ENCODE data around the gene HEBP1.

The HEBP1 gene

GRCh38 chr12:13002301-13003097 lies 2.4 kb upstream of the HEBP1 start:
- no peaks in the 10 kb centered on the region for H3K36me3 ChIP-seq (ENCODE audit: control insufficient read depth in 1 of 2, insufficient read depth in 2 of 2, low read length in 2 of 2)
- peaks cover 26 to 29% of the 10 kb centered on the region in 2 donors for H3K4me1 ChIP-seq (ENCODE audit: control insufficient read depth in 1 of 2, insufficient read depth in 2 of 2, low read length in 2 of 2)
- H3K4me3 ChIP-seq (ENCODE audit: low read depth in 1 of 2, low read length in 2 of 2), result no peak overlapping the region
- H3K27ac ChIP-seq (ENCODE audit: low read depth, low read length), result no peak overlapping the region
- H3K27me3 ChIP-seq (ENCODE audit: control insufficient read depth in 1 of 2, insufficient read depth in 2 of 2, low read length in 2 of 2), result no peaks in the 10 kb centered on the region
- no peak overlapping the region for H3K9ac ChIP-seq (ENCODE audit: low read depth in 1 of 2, low read length in 2 of 2)
- no peaks in the 10 kb centered on the region for H3K9me3 ChIP-seq (ENCODE audit: control insufficient read depth in 1 of 2, low read length in 2 of 2)

- peak overlapping the region; percentile 15 for H3K27ac ChIP-seq (ENCODE audit: low read depth, low read length)
- peak overlapping the region; percentile 25 to 35 for H3K9ac ChIP-seq (ENCODE audit: low read depth in 1 of 2, low read length in 2 of 2)
- no peaks in the 10 kb centered on the region for H3K9me3 ChIP-seq (ENCODE audit: control insufficient read depth in 1 of 2, low read length in 2 of 2)
- H3K36me3 ChIP-seq (ENCODE audit: control insufficient read depth in 1 of 2, insufficient read depth in 2 of 2, low read length in 2 of 2), result no peaks in the 10 kb centered on the region
- peak overlapping the region; percentile 67 to 74 for H3K4me3 ChIP-seq (ENCODE audit: low read depth in 1 of 2, low read length in 2 of 2)
- H3K4me1 ChIP-seq (ENCODE audit: control insufficient read depth in 1 of 2, insufficient read depth in 2 of 2, low read length in 2 of 2), result peaks cover 34 to 36% of the 10 kb centered on the region in 2 donors
- H3K27me3 ChIP-seq (ENCODE audit: control insufficient read depth in 1 of 2, insufficient read depth in 2 of 2, low read length in 2 of 2), result no peaks in the 10 kb centered on the region
Measured at GRCh38 chr12:13001775-13002040, 1.6 kb upstream of the HEBP1 start.

- Histone ChIP-seq H3K9me3 (ENCODE audit: control insufficient read depth in 1 of 2, low read length in 2 of 2) (no peaks in the 10 kb centered on the region), H3K9ac (ENCODE audit: low read depth in 1 of 2, low read length in 2 of 2) (peak overlapping the region; percentile 69 to 80), H3K27ac (ENCODE audit: low read depth, low read length) (peak overlapping the region; percentile 78), H3K36me3 (ENCODE audit: control insufficient read depth in 1 of 2, insufficient read depth in 2 of 2, low read length in 2 of 2) (no peaks in the 10 kb centered on the region), H3K4me3 (ENCODE audit: low read depth in 1 of 2, low read length in 2 of 2) (peak overlapping the region; percentile 67 to 74), H3K4me1 (ENCODE audit: control insufficient read depth in 1 of 2, insufficient read depth in 2 of 2, low read length in 2 of 2) (peaks cover 39 to 41% of the 10 kb centered on the region in 2 donors), H3K27me3 (ENCODE audit: control insufficient read depth in 1 of 2, insufficient read depth in 2 of 2, low read length in 2 of 2) (no peaks in the 10 kb centered on the region)
Measured at GRCh38 chr12:13000925-13001774, 1.1 kb upstream of the HEBP1 start.

GRCh38 chr12:13000616-13000924 lies 505 bp upstream of the HEBP1 start:
- H3K27me3 ChIP-seq (ENCODE audit: control insufficient read depth in 1 of 2, insufficient read depth in 2 of 2, low read length in 2 of 2), result no peaks in the 10 kb centered on the region
- H3K27ac ChIP-seq (ENCODE audit: low read depth, low read length), result peak overlapping the region; percentile 78
- peak overlapping the region; percentile 69 to 80 for H3K9ac ChIP-seq (ENCODE audit: low read depth in 1 of 2, low read length in 2 of 2)
- peaks cover 43 to 45% of the 10 kb centered on the region in 2 donors for H3K4me1 ChIP-seq (ENCODE audit: control insufficient read depth in 1 of 2, insufficient read depth in 2 of 2, low read length in 2 of 2)
- H3K4me3 ChIP-seq (ENCODE audit: low read depth in 1 of 2, low read length in 2 of 2), result peak overlapping the region; percentile 67 to 74
- peaks cover 0 to 3% of the 10 kb centered on the region in 2 donors for H3K36me3 ChIP-seq (ENCODE audit: control insufficient read depth in 1 of 2, insufficient read depth in 2 of 2, low read length in 2 of 2)
- H3K9me3 ChIP-seq (ENCODE audit: control insufficient read depth in 1 of 2, low read length in 2 of 2), result no peaks in the 10 kb centered on the region

GRCh38 chr12:12999271-12999958 lies 650 bp downstream of the HEBP1 start:
- Histone ChIP-seq H3K27ac (ENCODE audit: low read depth, low read length) (peak overlapping the region; percentile 65), H3K4me1 (ENCODE audit: control insufficient read depth in 1 of 2, insufficient read depth in 2 of 2, low read length in 2 of 2) (peaks cover 51 to 57% of the 10 kb centered on the region in 2 donors), H3K9ac (ENCODE audit: low read depth in 1 of 2, low read length in 2 of 2) (peak overlapping the region; percentile 92 to 96), H3K4me3 (ENCODE audit: low read depth in 1 of 2, low read length in 2 of 2) (peak overlapping the region; percentile 87 to 97), H3K27me3 (ENCODE audit: control insufficient read depth in 1 of 2, insufficient read depth in 2 of 2, low read length in 2 of 2) (no peaks in the 10 kb centered on the region), H3K36me3 (ENCODE audit: control insufficient read depth in 1 of 2, insufficient read depth in 2 of 2, low read length in 2 of 2) (peaks cover 0 to 3% of the 10 kb centered on the region in 2 donors), H3K9me3 (ENCODE audit: control insufficient read depth in 1 of 2, low read length in 2 of 2) (no peaks in the 10 kb centered on the region)

GRCh38 chr12:12998248-12998647 lies 1.8 kb downstream of the HEBP1 start:
- Histone ChIP-seq H3K9me3 (ENCODE audit: control insufficient read depth in 1 of 2, low read length in 2 of 2) (no peaks in the 10 kb centered on the region), H3K36me3 (ENCODE audit: control insufficient read depth in 1 of 2, insufficient read depth in 2 of 2, low read length in 2 of 2) (peaks cover 0 to 3% of the 10 kb centered on the region in 2 donors), H3K9ac (ENCODE audit: low read depth in 1 of 2, low read length in 2 of 2) (peak overlapping the region in 1 of 2 donors; percentile 92), H3K27ac (ENCODE audit: low read depth, low read length) (no peak overlapping the region), H3K27me3 (ENCODE audit: control insufficient read depth in 1 of 2, insufficient read depth in 2 of 2, low read length in 2 of 2) (no peaks in the 10 kb centered on the region), H3K4me1 (ENCODE audit: control insufficient read depth in 1 of 2, insufficient read depth in 2 of 2, low read length in 2 of 2) (peaks cover 62 to 66% of the 10 kb centered on the region in 2 donors), H3K4me3 (ENCODE audit: low read depth in 1 of 2, low read length in 2 of 2) (peak overlapping the region; percentile 87 to 97)

GRCh38 chr12:12997734-12998133 lies 2.3 kb downstream of the HEBP1 start:
- peaks cover 0 to 3% of the 10 kb centered on the region in 2 donors for H3K36me3 ChIP-seq (ENCODE audit: control insufficient read depth in 1 of 2, insufficient read depth in 2 of 2, low read length in 2 of 2)
- H3K9ac ChIP-seq (ENCODE audit: low read depth in 1 of 2, low read length in 2 of 2), result no peak overlapping the region
- no peak overlapping the region for H3K27ac ChIP-seq (ENCODE audit: low read depth, low read length)
- H3K4me3 ChIP-seq (ENCODE audit: low read depth in 1 of 2, low read length in 2 of 2), result peak overlapping the region; percentile 87 to 97
- H3K27me3 ChIP-seq (ENCODE audit: control insufficient read depth in 1 of 2, insufficient read depth in 2 of 2, low read length in 2 of 2), result no peaks in the 10 kb centered on the region
- H3K9me3 ChIP-seq (ENCODE audit: control insufficient read depth in 1 of 2, low read length in 2 of 2), result no peaks in the 10 kb centered on the region
- H3K4me1 ChIP-seq (ENCODE audit: control insufficient read depth in 1 of 2, insufficient read depth in 2 of 2, low read length in 2 of 2), result peaks cover 65 to 69% of the 10 kb centered on the region in 2 donors

GRCh38 chr12:12997156-12997555 lies 2.9 kb downstream of the HEBP1 start:
- Histone ChIP-seq H3K9me3 (ENCODE audit: control insufficient read depth in 1 of 2, low read length in 2 of 2) (no peaks in the 10 kb centered on the region), H3K27ac (ENCODE audit: low read depth, low read length) (no peak overlapping the region), H3K36me3 (ENCODE audit: control insufficient read depth in 1 of 2, insufficient read depth in 2 of 2, low read length in 2 of 2) (peaks cover 0 to 3% of the 10 kb centered on the region in 2 donors), H3K4me1 (ENCODE audit: control insufficient read depth in 1 of 2, insufficient read depth in 2 of 2, low read length in 2 of 2) (peaks cover 65 to 74% of the 10 kb centered on the region in 2 donors), H3K27me3 (ENCODE audit: control insufficient read depth in 1 of 2, insufficient read depth in 2 of 2, low read length in 2 of 2) (no peaks in the 10 kb centered on the region), H3K4me3 (ENCODE audit: low read depth in 1 of 2, low read length in 2 of 2) (peak overlapping the region; percentile 87 to 97), H3K9ac (ENCODE audit: low read depth in 1 of 2, low read length in 2 of 2) (no peak overlapping the region)

GRCh38 chr12:12996209-12996608 lies 3.9 kb downstream of the HEBP1 start:
- Histone ChIP-seq H3K9me3 (ENCODE audit: control insufficient read depth in 1 of 2, low read length in 2 of 2) (no peaks in the 10 kb centered on the region), H3K36me3 (ENCODE audit: control insufficient read depth in 1 of 2, insufficient read depth in 2 of 2, low read length in 2 of 2) (peaks cover 0 to 3% of the 10 kb centered on the region in 2 donors), H3K9ac (ENCODE audit: low read depth in 1 of 2, low read length in 2 of 2) (no peak overlapping the region), H3K27me3 (ENCODE audit: control insufficient read depth in 1 of 2, insufficient read depth in 2 of 2, low read length in 2 of 2) (no peaks in the 10 kb centered on the region), H3K27ac (ENCODE audit: low read depth, low read length) (no peak overlapping the region), H3K4me3 (ENCODE audit: low read depth in 1 of 2, low read length in 2 of 2) (peak overlapping the region; percentile 19 to 33), H3K4me1 (ENCODE audit: control insufficient read depth in 1 of 2, insufficient read depth in 2 of 2, low read length in 2 of 2) (peaks cover 66 to 75% of the 10 kb centered on the region in 2 donors)

- Histone ChIP-seq H3K4me3 (ENCODE audit: low read depth in 1 of 2, low read length in 2 of 2) (no peak overlapping the region), H3K9ac (ENCODE audit: low read depth in 1 of 2, low read length in 2 of 2) (no peak overlapping the region), H3K27ac (ENCODE audit: low read depth, low read length) (no peak overlapping the region), H3K36me3 (ENCODE audit: control insufficient read depth in 1 of 2, insufficient read depth in 2 of 2, low read length in 2 of 2) (peaks cover 0 to 3% of the 10 kb centered on the region in 2 donors), H3K27me3 (ENCODE audit: control insufficient read depth in 1 of 2, insufficient read depth in 2 of 2, low read length in 2 of 2) (no peaks in the 10 kb centered on the region), H3K9me3 (ENCODE audit: control insufficient read depth in 1 of 2, low read length in 2 of 2) (no peaks in the 10 kb centered on the region), H3K4me1 (ENCODE audit: control insufficient read depth in 1 of 2, insufficient read depth in 2 of 2, low read length in 2 of 2) (peaks cover 67 to 71% of the 10 kb centered on the region in 2 donors)
Measured at GRCh38 chr12:12995088-12995487, 5.0 kb downstream of the HEBP1 start.
